ENCODE results near the gene LAP3.
A peak's percentile ranks its signal among the peaks of the same experiment; 100 is the strongest.

The LAP3 gene

GRCh38 chr4:17619416-17620105 is 42.6 kb downstream of the LAP3 start:
- peak; percentile 65 for DNase-seq

- peak; percentile 20 for DNase-seq
These were observed 46.5 kb downstream of the LAP3 start for GRCh38 chr4:17623451-17624001.

- DNase-seq: no peak
These were observed 47.8 kb downstream of the LAP3 start for GRCh38 chr4:17624821-17625220.

GRCh38 chr4:17630228-17630627 is 53.2 kb downstream of the LAP3 start:
- DNase-seq: no peak

- DNase-seq: no peak
These were observed 56.6 kb downstream of the LAP3 start for GRCh38 chr4:17633600-17633999.

- DNase-seq: no peak
These were observed 58.1 kb downstream of the LAP3 start for GRCh38 chr4:17635056-17635455.

GRCh38 chr4:17636341-17636695 is 59.3 kb downstream of the LAP3 start:
- DNase-seq: no peak

- DNase-seq: peak; percentile 60
These were observed 60.0 kb downstream of the LAP3 start for GRCh38 chr4:17636696-17637622.

- no peak for DNase-seq
These were observed 62.1 kb downstream of the LAP3 start for GRCh38 chr4:17639136-17639535.

- no peak for DNase-seq
These were observed 65.4 kb downstream of the LAP3 start for GRCh38 chr4:17642398-17642783.

GRCh38 chr4:17646693-17647092 is 69.7 kb downstream of the LAP3 start:
- DNase-seq: no peak

- no peak for DNase-seq
These were observed 70.3 kb downstream of the LAP3 start for GRCh38 chr4:17647176-17647806.

GRCh38 chr4:17647927-17648326 is 70.9 kb downstream of the LAP3 start:
- DNase-seq: no peak

GRCh38 chr4:17650406-17650805 is 73.4 kb downstream of the LAP3 start:
- DNase-seq: no peak

GRCh38 chr4:17654701-17655100 is 77.7 kb downstream of the LAP3 start:
- no peak for DNase-seq

- no peak for DNase-seq
These were observed 80.1 kb downstream of the LAP3 start for GRCh38 chr4:17657090-17657489.

All from HCEC 1CT (cell line).